Esophagus muscularis mucosa (tissue), 4 donors: ENCODE data around the gene PKHD1. TPM values are rescaled to one million over a fixed set of nuclear protein-coding genes. Genes with fewer than 3 reads are reported as not detected.

Experiments
- DNase-seq: peaks from one replicate; pipeline ENCODE4 v3.0.0-alpha.2; 2017; ENCODE audit errors: extremely low spot score
- H3K27ac ChIP-seq, 4 donors: fragments of 200-600 bp; sonication (generic); replicated peaks in 1 of 4; 1 replicate in 3 of 4; 2 replicates in 1 of 4; pipeline ENCODE4 v1.5.1; 2016 to 2019; ENCODE audit warnings: mild to moderate bottlenecking in 1 of 4
- H3K27me3 ChIP-seq, 4 donors: fragments of 200-600 bp; sonication (generic); one replicate each; pipeline versions ENCODE4 v1.5.1 to v1.6.0; 2016 to 2019
- H3K36me3 ChIP-seq, 4 donors: fragments of 200-600 bp; sonication (generic); one replicate each; pipeline ENCODE4 v1.5.1; 2016 to 2019
- H3K4me1 ChIP-seq, 4 donors: fragments of 200-600 bp; sonication (generic); one replicate each; pipeline ENCODE4 v1.5.1; 2016 to 2019
- H3K4me3 ChIP-seq, 4 donors: fragments of 200-600 bp; sonication (generic); 1 replicate in 2 of 4; 2 replicates in 2 of 4; pipeline ENCODE4 v1.5.1; 2016 to 2019; ENCODE audit warnings: mild to moderate bottlenecking in 4 of 4, moderate library complexity in 1 of 4
- H3K9me3 ChIP-seq, 4 donors: fragments of 200-600 bp; sonication (generic); 1 replicate in 3 of 4; 2 replicates in 1 of 4; pipeline ENCODE4 v1.5.1; 2016 to 2019
- EP300 ChIP-seq: sonication (generic); formaldehyde crosslinking; IDR thresholded peaks from one replicate; pipeline ENCODE4 v1.6.1; 2017; ENCODE audit warnings: antibody characterized with exemption
- POLR2A ChIP-seq: fragments of 450-650 bp; IDR thresholded peaks from one replicate; pipeline ENCODE4 v1.6.1; 2017; ENCODE audit warnings: antibody characterized with exemption, moderate library complexity, mild to moderate bottlenecking, low read depth
- POLR2AphosphoS5 ChIP-seq, 2 donors: sonication (generic); formaldehyde crosslinking; IDR thresholded peaks; one replicate each; pipeline ENCODE4 v1.6.1; 2017; ENCODE audit warnings: antibody characterized with exemption in 2 of 2
- WGBS: methylation state at CpG from one replicate; pipeline ENCODE4 v1.1.5; 2018; 5-methylcytosine and 5-hydroxymethylcytosine counted together
- intact Hi-C: fragments of 100-400 bp; cut with DNase I; formaldehyde crosslinking; loops from one replicate; pipeline ENCODE4 v1.15.1; 2023
- total RNA-seq, 4 donors: library from RNA; depleted of rRNA; stranded (reverse); fragments of >200 nt; gene quantifications; one replicate each; pipeline versions ENCODE4 v1.1.0 to v1.2.1, GENCODE V29; 2016
- TF ChIP-seq, protein P1 (sequence below), 3 experiments: fragments of 200-600 bp in 2 of 3; fragments of 450-650 bp in 1 of 3; sonication (generic) in 2 of 3; IDR thresholded peaks; one replicate each; pipeline ENCODE4 v1.5.1; 2017 to 2019; ENCODE audit warnings: antibody characterized with exemption in 3 of 3, mild to moderate bottlenecking in 2 of 3, moderate library complexity in 1 of 3

PKHD1 gene
- total RNA-seq, 4 donors from 2014 or later: under 0.01 TPM; not detected in 3

DNA sequence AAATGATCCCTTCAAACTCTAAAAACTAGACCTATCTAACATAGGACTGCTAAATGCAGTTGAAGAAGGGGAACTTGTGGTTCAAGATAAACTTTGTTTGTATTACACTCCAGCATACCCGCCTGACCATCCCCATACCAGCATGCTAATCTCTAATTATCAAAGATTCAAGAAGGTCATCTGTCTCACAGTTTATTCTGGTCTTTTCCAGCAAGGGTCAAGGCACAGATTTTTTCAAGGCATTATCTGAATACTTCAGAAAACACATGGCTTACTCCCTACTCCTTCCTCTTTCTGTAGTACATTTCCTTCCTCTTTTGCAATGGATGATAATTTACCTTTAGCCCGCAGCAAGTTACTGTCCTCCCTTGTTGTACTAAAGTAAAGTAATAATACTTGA is 174.1 kb downstream of the PKHD1 start:
- Histone ChIP-seq H3K9me3 (peaks cover 0 to under 1% (median 0%) of the 10 kb centered on the region in 4 donors), H3K27me3 (no peaks in the 10 kb centered on the region), H3K36me3 (no peaks in the 10 kb centered on the region), H3K4me3 (no peak overlapping the region), H3K4me1 (no peaks in the 10 kb centered on the region), H3K27ac (no peak overlapping the region)
- intact Hi-C loops: no loop called here
- TF ChIP-seq POLR2AphosphoS5 (IDR thresholded peaks at IDR 0.05): no peak
- TF ChIP-seq EP300: no peak
- no peak for TF ChIP-seq POLR2A
- TF ChIP-seq, protein P1, sequence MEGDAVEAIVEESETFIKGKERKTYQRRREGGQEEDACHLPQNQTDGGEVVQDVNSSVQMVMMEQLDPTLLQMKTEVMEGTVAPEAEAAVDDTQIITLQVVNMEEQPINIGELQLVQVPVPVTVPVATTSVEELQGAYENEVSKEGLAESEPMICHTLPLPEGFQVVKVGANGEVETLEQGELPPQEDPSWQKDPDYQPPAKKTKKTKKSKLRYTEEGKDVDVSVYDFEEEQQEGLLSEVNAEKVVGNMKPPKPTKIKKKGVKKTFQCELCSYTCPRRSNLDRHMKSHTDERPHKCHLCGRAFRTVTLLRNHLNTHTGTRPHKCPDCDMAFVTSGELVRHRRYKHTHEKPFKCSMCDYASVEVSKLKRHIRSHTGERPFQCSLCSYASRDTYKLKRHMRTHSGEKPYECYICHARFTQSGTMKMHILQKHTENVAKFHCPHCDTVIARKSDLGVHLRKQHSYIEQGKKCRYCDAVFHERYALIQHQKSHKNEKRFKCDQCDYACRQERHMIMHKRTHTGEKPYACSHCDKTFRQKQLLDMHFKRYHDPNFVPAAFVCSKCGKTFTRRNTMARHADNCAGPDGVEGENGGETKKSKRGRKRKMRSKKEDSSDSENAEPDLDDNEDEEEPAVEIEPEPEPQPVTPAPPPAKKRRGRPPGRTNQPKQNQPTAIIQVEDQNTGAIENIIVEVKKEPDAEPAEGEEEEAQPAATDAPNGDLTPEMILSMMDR (IDR thresholded peaks at IDR 0.05): no peak
- no peak for DNase-seq
- WGBS: 50% methylated on average over 2 of the region's 2 CpGs

DNA sequence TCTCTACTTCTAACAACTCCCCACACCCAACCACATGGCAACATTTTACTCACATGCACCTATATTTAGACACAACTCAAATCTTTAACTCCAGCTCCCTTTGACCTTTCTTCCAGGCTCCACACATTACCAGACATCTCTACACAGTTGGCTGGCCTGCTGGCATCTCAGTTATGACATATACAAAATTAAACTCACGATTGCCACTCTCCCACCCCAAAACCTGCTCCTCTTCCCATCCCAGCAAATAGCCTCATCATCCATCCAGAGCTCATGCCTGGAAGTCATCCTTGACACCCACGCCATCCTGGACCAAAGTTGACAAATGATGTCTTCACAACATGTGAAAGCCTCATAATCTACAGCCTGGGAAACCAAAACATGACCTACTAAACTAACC is 176.6 kb downstream of the PKHD1 start:
- DNase-seq: no peak
- no peaks in the 10 kb centered on the region for H3K36me3 ChIP-seq
- no peak overlapping the region for H3K4me3 ChIP-seq
- H3K9me3 ChIP-seq: no peaks in the 10 kb centered on the region
- TF ChIP-seq EP300 (no peak), POLR2AphosphoS5 (IDR thresholded peaks at IDR 0.05) (no peak), POLR2A (no peak)
- TF ChIP-seq, protein P1 (IDR thresholded peaks at IDR 0.05): no peak
- intact Hi-C loops: no loop called here
- 62% methylated on average over 2 of the region's 2 CpGs for WGBS
- no peak overlapping the region for H3K27ac ChIP-seq
- no peaks in the 10 kb centered on the region for H3K4me1 ChIP-seq
- no peaks in the 10 kb centered on the region for H3K27me3 ChIP-seq

DNA sequence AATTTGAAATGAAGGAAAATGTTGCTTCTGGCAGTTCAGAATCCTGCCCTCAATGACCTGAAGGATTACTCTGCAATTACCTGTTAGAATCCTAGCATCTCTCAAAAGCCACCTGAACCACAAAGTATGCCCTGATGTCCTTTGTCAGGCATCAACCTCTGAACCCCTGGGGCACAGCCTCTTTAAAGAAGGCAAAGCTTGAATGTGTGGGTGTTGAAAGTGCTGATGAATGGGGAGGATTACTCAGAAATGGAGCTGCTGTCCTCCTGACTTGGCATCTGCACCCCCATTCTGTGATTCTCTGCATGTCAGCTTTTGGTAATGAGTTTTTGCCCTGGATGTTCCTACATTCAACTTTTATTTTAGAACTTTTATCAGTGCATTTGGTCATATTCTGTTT is 179.2 kb downstream of the PKHD1 start:
- no peak for DNase-seq
- Histone ChIP-seq H3K4me1 (no peaks in the 10 kb centered on the region), H3K36me3 (no peaks in the 10 kb centered on the region), H3K27me3 (no peaks in the 10 kb centered on the region), H3K27ac (no peak overlapping the region), H3K9me3 (no peaks in the 10 kb centered on the region), H3K4me3 (no peak overlapping the region)
- TF ChIP-seq POLR2A: no peak
- TF ChIP-seq POLR2AphosphoS5 (IDR thresholded peaks at IDR 0.05): no peak
- TF ChIP-seq EP300: no peak
- TF ChIP-seq, protein P1 (IDR thresholded peaks at IDR 0.05): no peak
- intact Hi-C loops: no loop called here

DNA sequence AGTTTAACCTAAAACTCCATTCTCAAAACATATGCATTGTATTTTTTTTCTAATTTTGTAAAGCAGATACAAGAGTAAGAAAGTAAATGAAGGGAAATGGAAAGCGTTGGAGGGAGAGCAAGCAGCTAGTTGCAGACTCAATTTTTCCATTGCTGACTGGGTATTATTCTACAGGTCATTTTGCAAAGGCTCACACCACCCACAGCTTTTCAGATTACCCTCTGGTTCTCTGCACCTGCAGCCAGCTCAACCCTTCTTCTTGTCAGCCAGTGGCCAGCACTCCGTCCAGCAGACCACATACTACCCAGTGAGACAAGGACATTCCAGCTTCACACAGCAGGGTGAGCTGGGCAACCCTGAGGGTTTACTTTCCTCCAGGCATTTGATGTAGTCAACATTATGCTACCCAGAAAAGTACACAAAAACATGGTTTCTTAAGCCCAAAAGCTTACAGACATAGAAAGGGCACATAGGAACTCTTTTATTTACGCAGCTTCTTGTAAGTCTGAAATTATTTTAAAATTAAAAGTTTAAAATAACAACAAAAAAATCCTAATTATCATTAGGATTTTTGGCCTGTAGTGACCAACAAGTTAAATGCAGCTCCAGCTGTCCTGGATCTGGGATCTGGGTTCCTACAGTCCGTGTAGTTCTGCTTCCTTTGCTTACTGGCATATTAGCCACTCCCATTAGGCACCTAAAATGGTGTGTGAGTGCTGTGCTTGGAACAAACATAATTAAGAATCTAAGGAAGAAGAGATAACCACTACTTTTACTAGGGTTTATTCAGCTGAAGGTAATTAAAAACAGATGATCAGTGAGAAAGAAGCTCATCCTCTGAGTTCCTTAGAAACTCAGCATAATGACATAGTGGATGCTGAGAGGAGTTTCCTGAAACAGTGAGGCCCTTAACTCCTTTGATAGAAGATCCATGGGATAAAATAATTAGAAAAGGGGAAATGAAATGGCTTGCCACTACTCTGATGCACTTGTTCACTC is 185.3 kb downstream of the PKHD1 start:
- intact Hi-C loops: no loop called here
- no peak for DNase-seq
- H3K9me3 ChIP-seq: no peaks in the 10 kb centered on the region
- H3K36me3 ChIP-seq: no peaks in the 10 kb centered on the region
- no peak overlapping the region for H3K4me3 ChIP-seq
- no peaks in the 10 kb centered on the region for H3K4me1 ChIP-seq
- no peak for TF ChIP-seq EP300
- TF ChIP-seq POLR2A: no peak
- TF ChIP-seq POLR2AphosphoS5 (IDR thresholded peaks at IDR 0.05): no peak
- TF ChIP-seq, protein P1 (IDR thresholded peaks at IDR 0.05): no peak
- no peak overlapping the region for H3K27ac ChIP-seq
- 66% methylated on average over 4 of the region's 4 CpGs for WGBS
- no peaks in the 10 kb centered on the region for H3K27me3 ChIP-seq
